ENCODE results near the gene CEP131.

Gene CEP131
- long read RNA-seq, transcript CEP131-203 (26 exons, 3,543 nt), result major isoform, 44 of 126 reads
- long read RNA-seq, transcript CEP131-208 (25 exons, 3,444 nt), result minor isoform, 7 of 126 reads
- long read RNA-seq, transcript CEP131-201 (26 exons, 3,673 nt), result minor isoform, 29 of 126 reads
- long read RNA-seq, transcript CEP131-202 (25 exons, 3,505 nt), result minor isoform, 8 of 126 reads
- long read RNA-seq, partial matches to known transcripts, result 13 of 126 reads
- long read RNA-seq, other reads (novel, unspliced or antisense), result 25 of 126 reads

- Histone ChIP-seq H3K27ac (replicated peaks) (peak within 1 kb of the TSS; percentile 56), H3K4me3 (replicated peaks; ENCODE audit: insufficient read depth, low read length) (peak within 1 kb of the TSS; percentile 71), H3K27me3 (ENCODE audit: insufficient read depth, poor library complexity, severe bottlenecking) (no peaks in the 10 kb centered on the region)
- TF ChIP-seq SPI1 (IDR thresholded peaks at IDR 0.05; ENCODE audit: borderline replicate concordance, low read depth) (no peak), CTCF (IDR thresholded peaks at IDR 0.05; ENCODE audit: insufficient read depth, low read length) (no peak), GABPA (IDR thresholded peaks at IDR 0.05; ENCODE audit: low read depth) (no peak), REST (IDR thresholded peaks at IDR 0.05; ENCODE audit: insufficient replicate concordance, low read depth) (no peak), POLR2AphosphoS5 (IDR thresholded peaks at IDR 0.05; ENCODE audit: low read depth) (peak; percentile 52; the same call in 1 of the 2 replicates)
- peak; percentile 95 to 98 for DNase-seq (ENCODE audit: low read depth in 1 of 2, low spot score in 1 of 2)
These were observed at the start of gene CEP131 for GRCh38 chr17:81222906-81223761. CEP131 (minus strand) TSS chr17:81222965; CDS start chr17:81220056, 2,909 bp downstream.

GRCh38 chr17:81271226-81271625, 48.5 kb upstream of the CEP131 start:
- H3K4me3 ChIP-seq (replicated peaks; ENCODE audit: insufficient read depth, low read length), result no peak overlapping the region
- no peaks in the 10 kb centered on the region for H3K27me3 ChIP-seq (ENCODE audit: insufficient read depth, poor library complexity, severe bottlenecking)
- DNase-seq (ENCODE audit: low read depth in 1 of 2, low spot score in 1 of 2), result no peak
- H3K27ac ChIP-seq (replicated peaks), result no peak overlapping the region
- TF ChIP-seq POLR2AphosphoS5 (IDR thresholded peaks at IDR 0.05; ENCODE audit: low read depth) (no peak), REST (IDR thresholded peaks at IDR 0.05; ENCODE audit: insufficient replicate concordance, low read depth) (no peak), GABPA (IDR thresholded peaks at IDR 0.05; ENCODE audit: low read depth) (no peak), CTCF (IDR thresholded peaks at IDR 0.05; ENCODE audit: insufficient read depth, low read length) (no peak), SPI1 (IDR thresholded peaks at IDR 0.05; ENCODE audit: borderline replicate concordance, low read depth) (no peak)

- Histone ChIP-seq H3K4me3 (replicated peaks; ENCODE audit: insufficient read depth, low read length) (no peak overlapping the region), H3K27me3 (ENCODE audit: insufficient read depth, poor library complexity, severe bottlenecking) (no peaks in the 10 kb centered on the region), H3K27ac (replicated peaks) (no peak overlapping the region)
- TF ChIP-seq POLR2AphosphoS5 (IDR thresholded peaks at IDR 0.05; ENCODE audit: low read depth) (0 out of 2 replicates have a peak, but pooled peaks have one; percentile 11), REST (IDR thresholded peaks at IDR 0.05; ENCODE audit: insufficient replicate concordance, low read depth) (no peak), GABPA (IDR thresholded peaks at IDR 0.05; ENCODE audit: low read depth) (no peak), CTCF (IDR thresholded peaks at IDR 0.05; ENCODE audit: insufficient read depth, low read length) (no peak), SPI1 (IDR thresholded peaks at IDR 0.05; ENCODE audit: borderline replicate concordance, low read depth) (no peak)
- DNase-seq (ENCODE audit: low read depth in 1 of 2, low spot score in 1 of 2), result no peak
These were observed 47.5 kb upstream of the CEP131 start for GRCh38 chr17:81270279-81270678.

All from HL-60 (cell line).